Nephron progenitor cell (in vitro differentiated cells): Measurements from ENCODE around the gene C1QTNF9B.

Experiments used
- DNase-seq: peaks from one replicate; pipeline ENCODE4 v3.0.0; 2021
- H3K27ac Mint-ChIP-seq: 2 replicates; pipeline ENCODE4 v1.8.0; 2021; ENCODE audit warnings: mild to moderate bottlenecking, moderate library complexity, mixed read lengths
- H3K27me3 Mint-ChIP-seq: 2 replicates; pipeline ENCODE4 v1.8.0; 2021; ENCODE audit warnings: mild to moderate bottlenecking, low read depth, mixed read lengths; ENCODE audit not compliant: poor library complexity
- H3K36me3 Mint-ChIP-seq: 2 replicates; pipeline ENCODE4 v1.8.0; 2021; ENCODE audit warnings: low read depth, mixed read lengths
- H3K4me1 Mint-ChIP-seq: 2 replicates; pipeline ENCODE4 v1.8.0; 2021; ENCODE audit warnings: mixed read lengths
- H3K4me3 Mint-ChIP-seq: 2 replicates; pipeline ENCODE4 v1.8.0; 2021; ENCODE audit warnings: mild to moderate bottlenecking, moderate library complexity, mixed read lengths
- H3K9me3 Mint-ChIP-seq: 2 replicates; pipeline ENCODE4 v1.8.0; 2021; ENCODE audit warnings: mild to moderate bottlenecking, moderate library complexity, mixed read lengths
- CTCF ChIP-seq: fragments of 200-600 bp; sonication (generic); IDR thresholded peaks from 2 replicates; pipeline ENCODE4 v1.5.0; 2021; ENCODE audit warnings: antibody characterized with exemption

The C1QTNF9B gene

GRCh38 chr13:23877286-23877685, 20.0 kb downstream of the C1QTNF9B start:
- H3K9me3 Mint-ChIP-seq: no peaks in the 10 kb centered on the region
- no peaks in the 10 kb centered on the region for H3K27me3 Mint-ChIP-seq
- no peak for DNase-seq
- H3K4me1 Mint-ChIP-seq: no peaks in the 10 kb centered on the region
- no peak for TF ChIP-seq CTCF
- H3K27ac Mint-ChIP-seq: no peak overlapping the region
- H3K4me3 Mint-ChIP-seq: no peak overlapping the region
- H3K36me3 Mint-ChIP-seq: peaks cover 25% of the 10 kb centered on the region

- H3K4me1 Mint-ChIP-seq: peaks cover 2% of the 10 kb centered on the region
These were observed 21.0 kb downstream of the C1QTNF9B start for GRCh38 chr13:23876265-23876664.

GRCh38 chr13:23871616-23872220, 25.6 kb downstream of the C1QTNF9B start:
- no peaks in the 10 kb centered on the region for H3K36me3 Mint-ChIP-seq
- H3K27ac Mint-ChIP-seq: no peak overlapping the region
- no peaks in the 10 kb centered on the region for H3K9me3 Mint-ChIP-seq
- DNase-seq: no peak
- H3K27me3 Mint-ChIP-seq: no peaks in the 10 kb centered on the region
- peak; percentile 55 for TF ChIP-seq CTCF
- no peak overlapping the region for H3K4me3 Mint-ChIP-seq
- H3K4me1 Mint-ChIP-seq: peaks cover 6% of the 10 kb centered on the region

More at GRCh38 chr13:23876265-23876664, 21.0 kb downstream of the C1QTNF9B start:
- peak; percentile 37 for TF ChIP-seq CTCF
- H3K27ac Mint-ChIP-seq: no peak overlapping the region
- H3K27me3 Mint-ChIP-seq: no peaks in the 10 kb centered on the region
- DNase-seq: no peak
- no peaks in the 10 kb centered on the region for H3K9me3 Mint-ChIP-seq
- H3K36me3 Mint-ChIP-seq: peaks cover 15% of the 10 kb centered on the region
- no peak overlapping the region for H3K4me3 Mint-ChIP-seq

GRCh38 chr13:23870356-23871140, 26.8 kb downstream of the C1QTNF9B start:
- Mint-ChIP-seq H3K4me3 (no peak overlapping the region), H3K27ac (no peak overlapping the region), H3K27me3 (no peaks in the 10 kb centered on the region), H3K9me3 (no peaks in the 10 kb centered on the region), H3K4me1 (peaks cover 6% of the 10 kb centered on the region), H3K36me3 (peaks cover 4% of the 10 kb centered on the region)
- TF ChIP-seq CTCF: no peak
- no peak for DNase-seq

- DNase-seq: no peak
- no peak overlapping the region for H3K4me3 Mint-ChIP-seq
- peaks cover 6% of the 10 kb centered on the region for H3K4me1 Mint-ChIP-seq
- no peaks in the 10 kb centered on the region for H3K9me3 Mint-ChIP-seq
- TF ChIP-seq CTCF: no peak
- no peaks in the 10 kb centered on the region for H3K27me3 Mint-ChIP-seq
- H3K36me3 Mint-ChIP-seq: peaks cover 4% of the 10 kb centered on the region
- H3K27ac Mint-ChIP-seq: no peak overlapping the region
These were observed 28.8 kb downstream of the C1QTNF9B start for GRCh38 chr13:23868521-23868920.

- no peak for DNase-seq
- Mint-ChIP-seq H3K27ac (no peak overlapping the region), H3K9me3 (no peaks in the 10 kb centered on the region), H3K4me1 (peaks cover 6% of the 10 kb centered on the region), H3K36me3 (peaks cover 4% of the 10 kb centered on the region), H3K27me3 (no peaks in the 10 kb centered on the region), H3K4me3 (no peak overlapping the region)
- no peak for TF ChIP-seq CTCF
These were observed 30.2 kb downstream of the C1QTNF9B start for GRCh38 chr13:23867027-23867491.
